Adrenal gland (tissue), 5 donors: ENCODE data around the gene CCN5.

Experiments used
- POLR2A ChIP-seq, 2 donors: fragments of 450-650 bp; IDR thresholded peaks; one replicate each; pipeline ENCODE4 v1.6.1; 2017; ENCODE audit warnings: antibody characterized with exemption in 2 of 2, mild to moderate bottlenecking in 2 of 2, moderate library complexity in 1 of 2
- TF ChIP-seq, protein P1 (sequence below), 6 experiments: fragments of 450-650 bp in 4 of 6; fragments of 200-600 bp in 2 of 6; sonication (generic) in 1 of 6; IDR thresholded peaks; 1 replicate in 5 of 6; 2 replicates in 1 of 6; pipeline versions ENCODE4 v1.5.1 to v1.8.0; 2016 to 2021; ENCODE audit warnings: antibody characterized with exemption in 6 of 6, mild to moderate bottlenecking in 2 of 6, moderate library complexity in 1 of 6
- donor health status: DM: no; HTN: no; CAD: no.

DNA sequence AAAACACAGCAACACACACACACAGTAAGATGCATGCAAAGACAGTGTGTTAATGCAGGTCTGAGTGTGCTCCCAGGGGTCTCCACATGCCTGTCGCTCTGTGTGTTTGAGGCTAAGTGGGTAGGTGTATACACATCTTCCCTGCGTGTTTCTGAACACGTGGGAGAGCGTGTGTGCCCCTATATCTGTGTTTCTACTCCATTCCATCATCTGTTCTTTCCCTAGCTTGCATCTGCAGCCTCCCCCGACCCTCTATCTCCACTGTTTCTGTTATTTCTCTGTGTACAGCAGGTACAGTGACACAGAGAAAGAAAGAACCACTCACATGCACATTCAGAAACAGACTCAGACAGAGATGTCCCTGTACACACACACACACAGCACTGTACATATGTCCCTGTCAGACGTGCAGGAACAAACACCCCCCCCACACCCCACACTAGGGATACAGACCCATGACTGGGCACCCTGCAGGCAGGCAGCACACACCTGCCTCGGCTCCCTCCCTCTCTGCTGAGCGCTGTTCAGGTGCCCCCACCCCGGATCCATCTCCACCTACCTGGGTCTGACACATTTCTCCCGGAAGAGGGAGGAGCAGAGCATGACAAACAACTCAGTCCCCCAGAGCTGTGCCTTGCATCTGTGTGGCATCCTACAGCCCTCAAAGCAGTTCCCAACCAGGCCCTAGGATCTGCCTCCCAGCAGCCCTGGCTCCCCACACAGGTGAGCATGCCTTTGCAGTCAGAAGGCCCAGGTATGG is 58.1 kb downstream of the CCN5 start:
- TF ChIP-seq, protein P1, sequence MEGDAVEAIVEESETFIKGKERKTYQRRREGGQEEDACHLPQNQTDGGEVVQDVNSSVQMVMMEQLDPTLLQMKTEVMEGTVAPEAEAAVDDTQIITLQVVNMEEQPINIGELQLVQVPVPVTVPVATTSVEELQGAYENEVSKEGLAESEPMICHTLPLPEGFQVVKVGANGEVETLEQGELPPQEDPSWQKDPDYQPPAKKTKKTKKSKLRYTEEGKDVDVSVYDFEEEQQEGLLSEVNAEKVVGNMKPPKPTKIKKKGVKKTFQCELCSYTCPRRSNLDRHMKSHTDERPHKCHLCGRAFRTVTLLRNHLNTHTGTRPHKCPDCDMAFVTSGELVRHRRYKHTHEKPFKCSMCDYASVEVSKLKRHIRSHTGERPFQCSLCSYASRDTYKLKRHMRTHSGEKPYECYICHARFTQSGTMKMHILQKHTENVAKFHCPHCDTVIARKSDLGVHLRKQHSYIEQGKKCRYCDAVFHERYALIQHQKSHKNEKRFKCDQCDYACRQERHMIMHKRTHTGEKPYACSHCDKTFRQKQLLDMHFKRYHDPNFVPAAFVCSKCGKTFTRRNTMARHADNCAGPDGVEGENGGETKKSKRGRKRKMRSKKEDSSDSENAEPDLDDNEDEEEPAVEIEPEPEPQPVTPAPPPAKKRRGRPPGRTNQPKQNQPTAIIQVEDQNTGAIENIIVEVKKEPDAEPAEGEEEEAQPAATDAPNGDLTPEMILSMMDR (IDR thresholded peaks at IDR 0.05), result no peak
- no peak for TF ChIP-seq POLR2A (IDR thresholded peaks at IDR 0.05)
